Activated T-cell treated with anti-CD3 and anti-CD28 coated beads for 48 hours (primary cell): ENCODE data around the gene SCN3A.

Experiments
- DNase-seq: peaks from one replicate; pipeline ENCODE4 v3.0.0-alpha.2; 2020; ENCODE audit warnings: low read depth

SCN3A gene

GRCh38 chr2:165203689-165204559 is at the start of gene SCN3A:
Gene SCN3A (minus strand): TSS chr2:165204050. CDS start chr2:165176394, 27,656 bp downstream.
- no peak for DNase-seq

DNA sequence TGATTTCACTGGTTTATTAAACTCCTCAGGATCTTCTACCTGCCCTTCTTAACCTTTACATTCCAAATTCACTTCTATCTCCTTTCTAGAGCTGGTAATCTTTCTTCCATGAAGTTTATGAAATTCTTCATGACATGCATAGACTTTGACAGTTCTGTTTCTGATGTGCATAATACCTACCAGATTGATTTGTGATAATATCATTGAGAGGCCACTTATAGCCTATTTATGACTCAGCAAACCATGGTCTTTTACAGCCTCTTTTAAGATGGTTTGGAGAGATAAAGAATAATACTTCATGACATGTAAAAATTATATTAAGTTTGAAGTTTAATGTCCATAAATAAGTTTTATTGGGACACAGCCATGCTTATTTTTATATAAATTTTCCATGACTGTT is 49.3 kb upstream of the SCN3A start:
- no peak for DNase-seq

- DNase-seq = no peak
These were observed 47.5 kb upstream of the SCN3A start for GRCh38 chr2:165251366-165251765.

- no peak for DNase-seq
These were observed 44.4 kb upstream of the SCN3A start for GRCh38 chr2:165248238-165248637.

GRCh38 chr2:165245081-165245793 is 41.4 kb upstream of the SCN3A start:
- no peak for DNase-seq

DNA sequence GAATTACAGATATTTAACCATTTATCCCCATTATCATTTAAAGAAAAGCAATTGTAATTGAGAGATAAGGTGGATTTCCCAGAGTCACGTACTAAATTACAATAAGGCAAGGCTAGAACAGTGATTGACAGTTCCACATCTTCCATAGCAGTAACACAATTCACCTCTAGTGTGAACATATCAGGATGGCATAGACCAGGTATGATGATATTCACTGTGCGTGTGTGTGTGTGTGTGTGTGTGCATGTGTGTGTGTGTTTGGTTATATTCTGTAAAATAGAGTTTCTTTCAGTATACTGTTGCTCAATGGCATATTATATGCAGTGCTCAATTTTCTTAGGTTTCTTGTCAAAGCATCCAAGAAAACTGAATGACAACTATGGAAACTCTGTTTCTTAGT is 37.1 kb upstream of the SCN3A start:
- DNase-seq = no peak

DNA sequence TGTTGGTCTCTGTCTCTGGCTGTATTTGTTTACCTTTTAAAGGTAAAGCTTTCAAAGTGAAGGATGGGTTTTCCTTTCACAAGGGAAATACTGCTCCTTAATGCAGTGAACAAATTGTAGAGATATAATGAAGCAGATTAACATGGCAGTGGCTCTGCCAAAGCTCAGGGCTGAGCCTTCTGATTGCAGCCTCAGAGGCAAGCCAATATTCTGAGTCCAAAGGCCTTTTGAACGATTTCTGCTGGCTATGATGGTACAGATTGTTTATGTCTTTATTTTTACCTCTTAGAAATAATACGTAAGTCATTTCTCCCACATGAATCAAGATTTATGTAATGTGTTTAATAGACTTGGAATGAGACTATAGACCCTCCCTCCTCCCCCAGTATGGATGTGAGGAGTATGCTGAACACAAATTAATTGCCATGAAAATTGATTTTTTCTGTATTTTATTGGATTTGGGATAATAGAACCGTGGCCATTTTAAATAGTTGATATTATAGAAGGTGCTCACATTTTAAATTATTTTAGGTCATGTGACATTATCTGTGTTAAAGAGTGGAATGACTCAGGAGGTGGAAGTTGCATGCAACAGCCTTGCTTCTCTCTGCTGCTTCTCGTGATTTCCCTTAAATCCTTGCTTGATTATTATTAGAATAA is 36.1 kb upstream of the SCN3A start:
- DNase-seq = no peak

DNA sequence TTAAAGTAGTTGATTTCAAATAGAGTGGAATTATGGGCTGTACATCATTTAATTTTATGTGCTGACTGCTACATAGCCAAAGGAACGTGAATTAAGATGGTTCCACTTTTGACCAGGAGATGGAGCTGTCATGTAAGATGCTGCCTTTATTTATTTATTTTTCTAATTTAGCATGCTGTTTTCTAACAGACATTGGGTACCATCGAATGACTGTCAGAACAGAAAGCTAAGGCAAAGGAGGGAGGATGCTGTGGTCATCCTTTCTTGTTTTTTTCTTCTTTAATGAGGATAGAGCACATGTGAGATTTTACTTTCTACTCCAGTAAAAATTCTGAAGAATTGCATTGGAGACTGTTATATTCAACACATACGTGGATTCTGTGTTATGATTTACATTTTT is 35.4 kb upstream of the SCN3A start, which contains the start of gene SCN2A:
SCN2A (plus strand) TSS at position 185 of the 400 bp plus-strand sequence. CDS start 56,410 bp downstream, outside the sequence.
- no peak for DNase-seq

DNA sequence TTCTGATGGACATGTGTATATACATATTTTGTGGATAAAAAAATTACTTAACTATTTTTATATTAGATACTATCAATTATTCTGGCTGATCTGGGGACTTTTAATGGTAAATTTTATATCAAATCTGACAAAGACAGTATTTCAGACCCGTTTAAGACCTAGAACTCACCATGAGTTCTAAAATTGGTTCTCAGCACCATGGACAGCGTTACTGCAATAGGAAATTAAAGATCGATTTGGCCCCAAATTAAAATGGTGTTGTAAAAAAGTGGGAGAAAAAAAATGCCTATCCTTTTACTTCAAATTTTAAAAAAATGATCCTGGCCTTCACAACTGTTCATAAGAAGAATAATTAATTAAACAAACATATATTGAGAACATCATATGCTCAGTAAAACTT is 34.4 kb upstream of the SCN3A start:
- DNase-seq = no peak

- no peak for DNase-seq
These were observed 33.2 kb upstream of the SCN3A start for GRCh38 chr2:165237056-165237455.

DNA sequence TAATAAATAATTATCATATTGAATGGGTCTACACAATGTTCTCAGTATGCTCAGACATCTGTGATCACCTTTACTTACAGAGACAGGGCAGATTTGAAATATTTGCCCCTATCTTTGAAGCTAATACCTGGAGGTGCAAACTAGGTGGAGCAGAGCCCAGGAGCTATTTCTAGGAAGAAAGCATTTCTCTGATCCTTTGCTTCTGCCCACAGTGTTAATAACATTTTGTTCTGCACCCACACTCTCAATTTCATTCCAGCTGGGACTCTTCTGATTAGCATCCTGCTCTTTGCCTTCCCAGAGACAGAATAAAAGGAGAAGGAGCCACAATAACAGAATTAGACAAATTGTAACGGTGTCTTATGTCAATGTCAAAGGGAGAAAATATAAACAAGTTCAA is 23.7 kb upstream of the SCN3A start:
- DNase-seq = no peak

GRCh38 chr2:165224941-165225340 is 21.1 kb upstream of the SCN3A start:
- DNase-seq = no peak

DNA sequence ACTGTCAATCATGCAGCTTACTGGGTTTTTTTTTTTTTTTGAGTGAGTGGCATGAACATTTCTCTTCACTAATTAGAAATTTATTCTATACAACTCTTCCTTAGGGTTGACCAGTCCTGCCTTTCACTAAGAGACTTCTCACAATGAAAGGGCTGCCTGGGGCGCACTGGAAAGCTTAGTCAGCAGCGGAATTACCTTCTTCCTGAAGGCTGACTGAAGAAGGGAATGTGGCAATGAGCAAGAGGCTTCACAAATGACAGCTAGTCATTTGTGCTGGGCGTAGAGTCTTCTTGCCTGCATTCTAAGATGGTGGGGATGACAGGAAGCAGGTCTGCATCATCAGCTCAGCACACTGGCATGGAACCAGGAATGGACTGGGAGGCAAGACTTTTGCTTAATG is 15.6 kb upstream of the SCN3A start:
- no peak for DNase-seq

GRCh38 chr2:165214093-165214492 is 10.2 kb upstream of the SCN3A start:
- DNase-seq = no peak

DNA sequence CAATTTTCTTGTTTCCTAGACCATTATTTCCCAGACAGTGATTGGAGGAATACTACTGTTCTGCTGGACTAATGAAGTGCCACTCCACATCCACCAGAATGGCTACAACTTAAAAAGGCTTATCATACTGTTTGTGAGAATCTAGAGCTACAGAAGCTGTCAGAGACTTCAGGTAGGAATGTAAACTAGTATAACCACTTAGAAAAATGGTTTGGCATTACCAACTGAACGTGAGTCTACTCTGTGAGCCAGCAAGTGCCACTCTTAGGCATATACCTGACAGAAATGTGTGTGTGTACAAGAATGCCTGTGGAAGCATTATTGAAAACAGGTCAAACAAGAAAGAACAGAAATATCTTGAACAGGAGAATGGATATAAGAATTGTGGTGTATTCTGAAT is 4.2 kb upstream of the SCN3A start:
- DNase-seq = no peak

DNA sequence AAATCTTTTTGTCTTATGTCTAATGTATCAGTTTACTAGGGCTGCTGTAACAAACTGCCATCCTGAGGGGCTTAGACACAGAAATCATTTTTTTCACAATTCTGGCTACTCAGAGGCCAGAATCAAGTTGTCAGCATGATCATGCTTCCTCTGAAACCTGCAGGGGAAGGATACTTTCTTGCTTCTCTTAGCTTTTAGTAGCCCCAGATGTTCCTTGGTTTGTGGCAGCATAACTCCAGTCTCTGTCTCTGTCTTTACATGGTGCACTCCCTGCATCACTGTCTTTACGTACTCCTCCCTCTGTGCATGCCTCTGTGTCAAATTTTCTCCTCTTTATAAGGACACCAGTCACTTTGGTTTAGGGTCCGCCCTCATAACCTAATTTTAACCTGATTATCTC is 2.0 kb upstream of the SCN3A start:
- DNase-seq = no peak

GRCh38 chr2:165202239-165202638 is 1.6 kb downstream of the SCN3A start:
- DNase-seq = no peak

GRCh38 chr2:165198181-165198580 is 5.7 kb downstream of the SCN3A start:
- no peak for DNase-seq

DNA sequence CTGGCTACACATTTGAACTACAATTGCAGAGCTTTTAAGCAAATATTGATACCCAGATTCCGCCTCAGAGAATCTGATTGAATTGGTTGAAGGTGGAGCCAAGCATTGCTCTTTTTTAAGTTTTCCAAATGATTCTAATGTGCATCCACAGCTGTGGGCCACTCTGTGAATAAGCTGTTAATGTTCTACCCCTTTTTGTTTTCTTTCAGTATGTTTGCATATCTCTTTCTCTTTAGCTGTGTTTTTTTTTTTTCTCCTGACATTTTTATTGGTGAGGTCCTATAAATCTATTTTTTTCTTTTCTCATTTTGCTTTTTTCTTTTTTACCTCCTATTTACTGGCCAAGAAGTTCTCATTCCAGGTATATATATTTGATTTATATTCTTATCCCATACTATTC is 6.5 kb downstream of the SCN3A start:
- DNase-seq = no peak

DNA sequence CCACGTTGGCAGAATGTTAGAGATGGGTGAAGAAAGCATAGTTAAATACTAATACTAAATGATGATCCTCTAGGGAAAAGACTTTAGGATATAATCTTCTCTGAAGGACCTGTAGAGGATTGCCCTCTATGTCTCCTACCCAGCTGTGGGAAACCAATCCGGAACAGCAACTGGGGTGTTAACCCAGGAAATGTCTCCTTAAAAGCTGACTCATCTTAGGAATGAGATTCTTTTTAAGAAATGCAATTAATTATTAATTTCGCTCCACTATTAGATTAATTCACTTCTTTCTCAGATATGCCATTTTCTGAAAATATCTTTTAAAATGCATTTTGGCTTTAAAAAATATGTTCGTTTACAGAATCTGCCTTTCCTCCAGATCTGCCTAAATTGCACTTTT is 7.4 kb downstream of the SCN3A start:
- no peak for DNase-seq

DNA sequence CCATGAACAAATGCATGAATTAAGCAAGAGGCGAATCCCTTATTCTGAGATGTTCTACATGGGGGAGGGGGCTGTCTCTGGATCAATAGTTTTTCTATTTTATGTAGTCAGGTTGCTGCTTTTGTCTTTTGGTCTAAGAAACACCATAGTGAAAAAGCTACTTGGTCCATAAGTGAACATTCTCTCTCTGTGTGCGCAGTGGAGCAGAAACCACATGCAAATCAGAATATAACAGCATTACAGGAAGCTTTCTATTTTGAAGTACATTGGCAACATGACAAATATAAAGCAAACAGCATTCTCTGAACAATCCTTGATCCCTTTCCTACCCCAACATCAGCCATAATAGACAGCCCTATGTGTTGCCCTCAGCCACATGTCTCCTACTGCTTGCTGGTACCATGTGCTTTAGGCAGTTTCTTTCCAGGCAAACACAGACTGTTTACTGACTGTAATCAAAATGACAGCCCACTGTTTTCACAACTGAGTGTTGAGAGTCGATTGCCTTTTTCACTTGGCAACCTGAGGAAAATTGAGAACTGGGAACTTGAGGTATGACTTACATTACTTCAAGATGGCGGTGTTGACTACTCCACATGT is 10.6 kb downstream of the SCN3A start:
- no peak for DNase-seq

- DNase-seq = no peak
These were observed 11.1 kb downstream of the SCN3A start for GRCh38 chr2:165192729-165193128.
